ENCODE results near the gene ZNF512.

GRCh38 chr2:27613985-27614384 lies 31.1 kb downstream of the ZNF512 start:
- TF ChIP-seq POLR2A (IDR thresholded peaks at IDR 0.05): no peak
- no peak for TF ChIP-seq CTCF (IDR thresholded peaks at IDR 0.05)
- TF ChIP-seq EP300 (IDR thresholded peaks at IDR 0.05): no peak
